Neural progenitor cell (in vitro differentiated cells): Measurements from ENCODE around the gene RSPH6A. TPM values are rescaled to one million over a fixed set of nuclear protein-coding genes. Genes with fewer than 3 reads are reported as not detected.
"Not testable (repeated sequence)": the region's sequence is repeated elsewhere in the genome, so short reads cannot be mapped to it uniquely, and the experiment has no call there.

Experiments
- DNase-seq: peaks from one replicate; pipeline ENCODE4 v3.0.0-alpha.2; 2016; ENCODE audit warnings: low spot score
- H2AFZ ChIP-seq: fragments of 200-600 bp; sonication (generic); replicated peaks from 2 replicates; pipeline ENCODE4 v1.6.1; 2016; ENCODE audit warnings: antibody characterized with exemption
- H3F3A ChIP-seq: fragments of 200-600 bp; sonication (generic); 2 replicates; pipeline ENCODE4 v1.6.1; 2016; ENCODE audit warnings: antibody characterized with exemption, low read depth
- H3K27ac ChIP-seq: fragments of 200-600 bp; sonication (generic); 2 replicates; pipeline ENCODE4 v1.5.1; 2016; ENCODE audit warnings: mild to moderate bottlenecking
- H3K27me3 ChIP-seq: fragments of 200-600 bp; sonication (generic); 2 replicates; pipeline ENCODE4 v1.6.1; 2016; ENCODE audit warnings: mild to moderate bottlenecking, moderate library complexity
- H3K36me3 ChIP-seq: fragments of 200-600 bp; sonication (generic); 2 replicates; pipeline ENCODE4 v1.5.1; 2016
- H3K4me1 ChIP-seq: fragments of 200-600 bp; sonication (generic); 2 replicates; pipeline ENCODE4 v1.6.1; 2016; ENCODE audit warnings: mixed run types
- H3K4me2 ChIP-seq: fragments of 200-600 bp; sonication (generic); 2 replicates; pipeline ENCODE4 v1.6.1; 2016
- H3K4me3 ChIP-seq: fragments of 200-600 bp; sonication (generic); 2 replicates; pipeline ENCODE4 v1.5.1; 2016
- H3K79me2 ChIP-seq: fragments of 200-600 bp; sonication (generic); 2 replicates; pipeline ENCODE4 v1.6.1; 2016; ENCODE audit warnings: low read depth
- H3K9ac ChIP-seq: fragments of 200-600 bp; sonication (generic); 2 replicates; pipeline ENCODE4 v1.6.1; 2016
- H3K9me3 ChIP-seq: fragments of 200-600 bp; sonication (generic); 2 replicates; pipeline ENCODE4 v1.5.1; 2016; ENCODE audit warnings: low read depth
- H4K20me1 ChIP-seq: fragments of 200-600 bp; sonication (generic); 2 replicates; pipeline ENCODE4 v1.6.1; 2016; ENCODE audit warnings: low read depth
- H3K27ac Mint-ChIP-seq: 3 replicates; pipeline ENCODE4 v1.8.0; 2021; ENCODE audit warnings: mixed read lengths
- H3K27me3 Mint-ChIP-seq: 2 replicates; pipeline ENCODE4 v1.8.0; 2022; ENCODE audit warnings: low read depth, mild to moderate bottlenecking, inconsistent platforms, moderate library complexity, mixed read lengths; ENCODE audit not compliant: insufficient read depth
- H3K36me3 Mint-ChIP-seq: 3 replicates; pipeline ENCODE4 v1.8.0; 2021; ENCODE audit warnings: mixed read lengths
- H3K4me1 Mint-ChIP-seq: 3 replicates; pipeline ENCODE4 v1.8.0; 2021; ENCODE audit warnings: mixed read lengths
- H3K4me3 Mint-ChIP-seq: 3 replicates; pipeline ENCODE4 v1.8.0; 2021; ENCODE audit warnings: mild to moderate bottlenecking, moderate library complexity, mixed read lengths
- H3K9me3 Mint-ChIP-seq: 3 replicates; pipeline ENCODE4 v1.8.0; 2020; ENCODE audit warnings: mixed read lengths
- EZH2 ChIP-seq: fragments of 200-600 bp; sonication (generic); IDR thresholded peaks from 2 replicates; pipeline ENCODE4 v1.6.1; 2017; ENCODE audit warnings: antibody characterized with exemption, mild to moderate bottlenecking, moderate library complexity
- EZH2phosphoT487 ChIP-seq: fragments of 200-600 bp; sonication (generic); IDR thresholded peaks from 2 replicates; pipeline ENCODE4 v1.6.1; 2017; ENCODE audit warnings: antibody characterized with exemption
- total RNA-seq: library from RNA; depleted of rRNA; stranded (reverse); fragments of >200 nt; gene quantifications from 2 replicates; pipeline ENCODE4 v1.2.3, GENCODE V29; 2015; ENCODE audit warnings: low replicate concordance
- TF ChIP-seq, protein P1 (sequence below): fragments of 200-600 bp; sonication (generic); IDR thresholded peaks from 2 replicates; pipeline ENCODE4 v1.5.1; 2017; ENCODE audit warnings: antibody characterized with exemption, mild to moderate bottlenecking

RSPH6A gene
- total RNA-seq, 1 donor from 2014 or later: not detected

DNA sequence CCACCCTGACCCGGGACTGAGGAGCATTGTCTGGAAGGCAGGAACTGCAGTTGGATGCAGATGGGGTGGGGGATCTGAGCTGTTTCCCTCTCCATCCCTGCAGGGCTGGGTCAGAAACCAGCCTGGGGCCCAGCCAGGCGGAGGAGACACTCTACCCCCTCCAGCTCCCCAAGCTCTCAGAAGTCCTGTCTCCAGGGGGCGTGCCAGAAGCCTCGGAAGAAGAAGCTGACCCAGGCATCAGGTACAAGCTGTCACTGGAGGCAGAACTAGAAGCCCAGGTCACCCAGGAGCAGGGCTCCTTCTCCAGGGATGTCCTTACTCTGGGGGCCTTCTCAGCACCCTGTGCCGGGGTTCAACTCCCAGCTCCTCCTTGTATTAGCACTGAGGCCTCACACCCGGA lies 61.6 kb downstream of the RSPH6A start:
- peak overlapping the region; percentile 86 for H2AFZ ChIP-seq
- Mint-ChIP-seq H3K27me3 (peaks cover 9% of the 10 kb centered on the region), H3K27ac (no peak overlapping the region), H3K9me3 (no peaks in the 10 kb centered on the region), H3K36me3 (no peaks in the 10 kb centered on the region), H3K4me3 (no peak overlapping the region), H3K4me1 (peaks cover 5% of the 10 kb centered on the region)
- DNase-seq: peak; percentile 63
- no peaks in the 10 kb centered on the region for H3K9me3 ChIP-seq
- no peaks in the 10 kb centered on the region for H3K36me3 ChIP-seq
- no peak for TF ChIP-seq EZH2phosphoT487
- no peak for TF ChIP-seq EZH2
- TF ChIP-seq, protein P1, sequence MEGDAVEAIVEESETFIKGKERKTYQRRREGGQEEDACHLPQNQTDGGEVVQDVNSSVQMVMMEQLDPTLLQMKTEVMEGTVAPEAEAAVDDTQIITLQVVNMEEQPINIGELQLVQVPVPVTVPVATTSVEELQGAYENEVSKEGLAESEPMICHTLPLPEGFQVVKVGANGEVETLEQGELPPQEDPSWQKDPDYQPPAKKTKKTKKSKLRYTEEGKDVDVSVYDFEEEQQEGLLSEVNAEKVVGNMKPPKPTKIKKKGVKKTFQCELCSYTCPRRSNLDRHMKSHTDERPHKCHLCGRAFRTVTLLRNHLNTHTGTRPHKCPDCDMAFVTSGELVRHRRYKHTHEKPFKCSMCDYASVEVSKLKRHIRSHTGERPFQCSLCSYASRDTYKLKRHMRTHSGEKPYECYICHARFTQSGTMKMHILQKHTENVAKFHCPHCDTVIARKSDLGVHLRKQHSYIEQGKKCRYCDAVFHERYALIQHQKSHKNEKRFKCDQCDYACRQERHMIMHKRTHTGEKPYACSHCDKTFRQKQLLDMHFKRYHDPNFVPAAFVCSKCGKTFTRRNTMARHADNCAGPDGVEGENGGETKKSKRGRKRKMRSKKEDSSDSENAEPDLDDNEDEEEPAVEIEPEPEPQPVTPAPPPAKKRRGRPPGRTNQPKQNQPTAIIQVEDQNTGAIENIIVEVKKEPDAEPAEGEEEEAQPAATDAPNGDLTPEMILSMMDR: peak; percentile 40
- no peaks in the 10 kb centered on the region for H3F3A ChIP-seq
- no peak overlapping the region for H3K4me3 ChIP-seq
- H3K4me1 ChIP-seq: no peaks in the 10 kb centered on the region
- H4K20me1 ChIP-seq: no peaks in the 10 kb centered on the region
- no peaks in the 10 kb centered on the region for H3K79me2 ChIP-seq
- H3K27me3 ChIP-seq: no peaks in the 10 kb centered on the region
- H3K4me2 ChIP-seq: no peak overlapping the region
- H3K9ac ChIP-seq: no peak overlapping the region
- H3K27ac ChIP-seq: no peak overlapping the region

GRCh38 chr19:45752639-45753038 lies 62.5 kb downstream of the RSPH6A start:
- TF ChIP-seq, protein P1: no peak
- TF ChIP-seq EZH2 (no peak), EZH2phosphoT487 (no peak)
- H3K4me3 ChIP-seq: no peak overlapping the region
- no peak overlapping the region for H3K27ac Mint-ChIP-seq
- DNase-seq: no peak
- H3K4me1 Mint-ChIP-seq: peaks cover 5% of the 10 kb centered on the region
- no peak overlapping the region for H3K9ac ChIP-seq
- no peaks in the 10 kb centered on the region for H3K79me2 ChIP-seq
- H3K4me2 ChIP-seq: no peak overlapping the region
- H3K4me1 ChIP-seq: no peaks in the 10 kb centered on the region
- H3K4me3 Mint-ChIP-seq: no peak overlapping the region
- no peaks in the 10 kb centered on the region for H3F3A ChIP-seq
- H3K9me3 ChIP-seq: no peaks in the 10 kb centered on the region
- no peaks in the 10 kb centered on the region for H3K27me3 ChIP-seq
- no peak overlapping the region for H2AFZ ChIP-seq
- no peaks in the 10 kb centered on the region for H3K36me3 Mint-ChIP-seq
- no peak overlapping the region for H3K27ac ChIP-seq
- no peaks in the 10 kb centered on the region for H3K36me3 ChIP-seq
- peaks cover 9% of the 10 kb centered on the region for H3K27me3 Mint-ChIP-seq
- no peaks in the 10 kb centered on the region for H4K20me1 ChIP-seq
- H3K9me3 Mint-ChIP-seq: no peaks in the 10 kb centered on the region

DNA sequence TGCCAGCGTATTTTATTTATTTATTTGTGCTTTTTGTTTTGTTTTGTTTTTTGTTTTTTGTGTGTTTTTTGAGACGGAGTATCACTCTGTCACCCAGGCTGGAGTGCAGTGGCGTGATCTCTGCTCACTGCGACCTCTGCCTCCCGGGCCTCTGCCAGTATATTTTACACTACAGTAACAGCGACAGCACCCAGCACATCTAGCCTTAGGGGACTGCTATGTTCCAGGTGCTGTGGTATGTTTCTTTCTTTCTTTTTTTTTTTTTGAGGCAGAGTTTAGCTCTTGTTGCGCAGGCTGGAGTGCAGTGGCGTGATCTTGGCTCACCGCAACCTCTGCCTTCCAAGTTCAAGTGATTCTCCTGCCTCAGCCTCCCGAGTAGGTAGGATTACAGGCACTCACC lies 63.6 kb downstream of the RSPH6A start:
- H2AFZ ChIP-seq, H3K36me3 ChIP-seq, H3K27ac Mint-ChIP-seq: not testable (repeated sequence)

DNA sequence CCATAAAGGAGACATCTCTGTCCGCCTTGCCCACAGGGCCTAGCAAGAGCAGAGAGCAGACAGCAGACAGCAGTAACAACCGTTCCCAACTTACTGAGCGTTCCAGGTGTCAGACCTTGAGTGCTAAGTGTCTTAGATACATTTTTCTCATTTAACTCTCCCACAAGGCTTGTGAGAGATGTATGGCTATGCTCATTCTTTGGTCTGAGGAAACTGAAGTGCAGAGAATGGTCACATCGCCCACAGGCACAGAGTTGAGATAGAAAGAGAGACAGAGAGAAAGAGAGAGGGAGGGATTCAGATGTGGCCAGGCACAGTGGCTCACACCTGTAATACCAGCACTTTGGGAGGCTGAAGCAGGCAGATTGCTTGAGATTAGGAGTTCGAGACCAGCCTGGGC lies 67.6 kb downstream of the RSPH6A start:
- Histone ChIP-seq H3F3A (peaks cover 7% of the 10 kb centered on the region), H3K79me2 (no peaks in the 10 kb centered on the region), H3K27ac (no peak overlapping the region), H3K4me3 (no peak overlapping the region), H2AFZ (no peak overlapping the region), H3K4me1 (peaks cover 5% of the 10 kb centered on the region), H3K4me2 (no peak overlapping the region), H3K9me3 (no peaks in the 10 kb centered on the region), H4K20me1 (no peaks in the 10 kb centered on the region), H3K27me3 (no peaks in the 10 kb centered on the region), H3K9ac (no peak overlapping the region), H3K36me3 (no peaks in the 10 kb centered on the region)
- Mint-ChIP-seq H3K36me3 (no peaks in the 10 kb centered on the region), H3K27me3 (peaks cover 5% of the 10 kb centered on the region), H3K27ac (peak overlapping the region; percentile 12), H3K4me3 (no peak overlapping the region), H3K9me3 (no peaks in the 10 kb centered on the region), H3K4me1 (peaks cover 2% of the 10 kb centered on the region)
- TF ChIP-seq, protein P1: no peak
- TF ChIP-seq EZH2phosphoT487 (no peak), EZH2 (no peak)
- no peak for DNase-seq

More for the DNA sequence above, 63.6 kb downstream of the RSPH6A start:
- not testable (repeated sequence) for H3K4me2 ChIP-seq, H3K4me1 ChIP-seq, H3K36me3 Mint-ChIP-seq, H3K4me3 ChIP-seq, H3K9me3 ChIP-seq, H3K79me2 ChIP-seq, H3F3A ChIP-seq, H4K20me1 ChIP-seq, H3K27me3 ChIP-seq, H3K9me3 Mint-ChIP-seq, H3K27ac ChIP-seq, H3K9ac ChIP-seq, DNase-seq, H3K4me1 Mint-ChIP-seq, H3K27me3 Mint-ChIP-seq
- H3K4me3 Mint-ChIP-seq: peak overlapping the region; percentile 58
